ENCODE data around the gene EIF2B4.
"Not testable (repeated sequence)": the region's sequence is repeated elsewhere in the genome, so short reads cannot be mapped to it uniquely, and the experiment has no call there.

Gene EIF2B4

DNA sequence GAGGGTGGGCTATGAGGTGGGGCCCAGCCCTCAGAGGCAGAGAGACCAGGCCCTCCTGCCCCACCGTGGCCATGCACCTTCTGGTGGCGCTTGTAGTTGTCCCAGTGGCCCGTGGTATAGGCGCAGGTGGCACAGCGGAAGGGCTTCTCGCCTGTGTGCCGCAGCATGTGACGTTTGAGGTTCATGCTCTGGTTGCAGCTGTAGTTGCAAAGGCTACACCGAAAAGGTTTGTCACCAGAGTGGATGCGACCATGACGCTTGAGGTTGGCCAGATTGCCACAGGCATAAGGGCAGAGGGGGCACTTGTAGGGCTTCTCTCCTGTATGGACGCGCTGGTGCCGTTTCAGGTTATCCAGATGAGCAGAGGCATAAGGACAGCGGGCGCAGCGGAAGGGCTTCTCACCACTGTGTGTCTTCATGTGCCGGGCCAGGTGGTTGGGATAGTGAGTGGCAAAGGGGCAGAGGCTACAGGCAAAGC, 7.5 kb upstream of the EIF2B4 start:
- no peak for DNase-seq

DNA sequence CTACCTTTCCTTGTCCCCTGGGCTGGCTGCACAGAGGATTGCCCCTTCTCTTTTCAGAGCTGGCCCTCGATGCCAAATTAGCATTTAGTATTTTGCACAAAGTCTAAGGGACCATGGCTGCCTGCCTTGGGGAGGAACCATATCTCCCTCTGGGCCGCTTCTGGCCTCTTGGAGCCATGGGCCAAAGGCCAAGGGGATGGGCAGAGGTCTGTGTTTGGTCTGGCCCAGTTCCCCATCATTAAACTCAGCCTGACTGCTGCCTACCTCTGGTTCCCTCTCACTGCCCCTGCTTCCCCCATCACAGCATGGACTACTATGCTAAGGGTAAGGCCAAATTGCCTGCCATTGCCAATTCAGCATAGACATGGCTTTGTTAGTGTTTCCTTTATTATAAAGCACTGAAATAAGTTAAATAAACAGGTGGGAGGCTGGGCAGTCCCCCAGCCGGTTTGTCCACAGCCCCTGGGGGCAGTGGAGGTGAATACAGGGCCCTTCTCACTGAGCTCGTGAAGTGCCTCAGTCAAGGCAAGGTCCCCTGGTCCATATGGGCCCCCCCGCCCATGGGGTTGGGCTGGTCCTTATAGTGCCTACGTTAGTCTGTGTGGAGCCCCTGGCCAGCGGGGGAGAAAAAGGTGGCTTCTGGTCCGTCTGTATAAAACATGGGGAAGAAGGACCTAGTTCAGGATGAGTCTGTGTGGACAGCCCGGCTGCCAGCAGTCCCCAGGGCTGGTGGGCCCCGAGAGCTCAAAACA, 6.9 kb upstream of the EIF2B4 start:
- no peak for DNase-seq

DNA sequence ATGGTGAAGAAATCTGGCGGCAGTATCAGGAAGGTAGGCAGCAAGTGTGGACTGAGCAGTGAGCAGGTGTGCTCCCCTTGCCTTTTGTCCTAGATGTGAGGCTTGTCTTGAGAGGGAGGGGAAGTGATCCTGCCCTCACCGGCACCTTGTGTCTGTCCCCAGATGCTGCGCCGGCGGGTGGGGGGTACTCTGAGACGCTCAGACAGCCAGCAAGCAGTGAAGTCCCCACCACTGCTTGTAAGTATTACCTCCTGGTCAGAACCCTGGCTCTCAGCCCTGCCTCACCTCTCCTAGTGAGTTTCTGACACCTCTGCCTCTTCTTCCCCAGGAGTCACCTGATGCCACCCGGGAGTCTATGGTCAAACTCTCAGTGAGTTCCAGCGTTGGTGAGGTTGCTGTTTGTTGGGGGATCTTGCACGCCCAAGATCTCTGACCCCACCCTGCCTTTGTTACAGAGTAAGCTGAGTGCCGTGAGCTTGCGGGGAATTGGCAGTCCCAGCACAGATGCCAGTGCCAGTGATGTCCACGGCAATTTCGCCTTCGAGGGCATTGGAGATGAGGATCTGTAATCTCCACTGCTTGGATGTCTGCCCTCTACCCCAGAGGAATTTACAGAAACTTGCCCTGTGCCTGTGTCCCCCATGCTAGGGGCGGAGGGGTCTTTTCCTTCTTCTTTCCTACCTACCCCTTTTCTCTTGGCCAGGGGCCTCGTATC, 6.2 kb upstream of the EIF2B4 start:
- DNase-seq = no peak

DNA sequence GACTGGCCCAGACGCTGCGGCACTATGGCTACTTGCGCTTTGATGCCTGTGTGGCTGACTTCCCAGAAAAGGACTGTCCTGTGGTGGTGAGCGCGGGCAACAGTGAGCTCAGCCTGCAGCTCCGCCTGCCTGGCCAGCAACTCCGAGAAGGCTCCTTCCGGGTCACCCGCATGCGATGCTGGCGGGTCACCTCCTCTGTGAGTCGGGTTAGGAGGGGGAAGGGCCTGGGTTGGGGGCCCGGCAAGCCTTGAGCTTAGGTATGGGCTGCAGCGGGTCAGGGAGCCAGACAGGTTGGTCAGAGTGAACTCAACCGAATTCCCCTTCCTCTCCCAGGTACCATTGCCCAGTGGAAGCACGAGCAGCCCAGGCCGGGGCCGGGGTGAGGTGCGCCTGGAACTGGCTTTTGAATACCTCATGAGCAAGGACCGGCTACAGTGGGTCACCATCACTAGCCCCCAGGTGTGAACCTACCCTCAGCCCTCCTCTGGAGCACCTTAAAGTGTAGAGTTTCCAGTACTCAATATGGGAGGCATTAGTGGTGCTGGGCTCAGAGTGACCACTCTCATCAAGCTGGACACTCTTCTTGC, 5.5 kb upstream of the EIF2B4 start:
- no peak for DNase-seq

DNA sequence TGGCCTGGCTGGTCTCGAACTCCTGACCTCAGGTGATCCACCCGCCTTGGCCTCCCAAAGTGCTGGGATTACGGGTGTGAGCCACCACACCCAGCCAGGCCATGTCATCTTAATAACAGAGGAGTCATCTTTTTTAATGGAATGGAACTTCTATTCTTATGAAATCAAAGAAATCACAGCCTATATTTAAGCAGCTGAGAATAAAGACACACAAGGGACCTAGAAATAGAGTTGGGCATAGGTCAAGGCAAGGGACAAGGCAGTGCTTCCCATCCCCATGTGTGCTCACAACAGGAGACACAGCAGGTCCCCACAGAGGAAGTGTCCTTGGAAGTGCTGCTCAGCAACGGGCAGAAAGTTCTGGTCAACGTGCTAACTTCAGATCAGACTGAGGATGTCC, 3.4 kb upstream of the EIF2B4 start:
- no peak for DNase-seq

DNA sequence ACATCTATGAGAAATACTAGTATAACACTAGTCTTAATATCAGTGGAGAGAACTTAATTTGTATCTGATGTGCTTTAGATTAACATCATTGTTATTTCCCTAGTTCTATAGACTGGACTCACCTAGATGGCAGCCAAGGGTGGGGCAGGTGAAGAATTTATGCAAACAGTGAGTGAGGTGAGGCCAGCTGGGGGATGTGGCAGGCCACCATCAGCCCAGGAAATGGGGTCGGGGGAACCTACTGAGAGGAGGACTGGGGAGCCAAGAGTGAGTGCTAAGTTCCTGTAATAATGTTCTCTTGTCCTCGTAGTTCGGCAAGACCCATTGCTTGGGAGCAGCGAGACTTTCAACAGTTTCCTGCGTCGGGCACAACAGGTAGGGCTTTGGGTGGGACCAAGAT, 2.8 kb upstream of the EIF2B4 start:
- DNase-seq = no peak

DNA sequence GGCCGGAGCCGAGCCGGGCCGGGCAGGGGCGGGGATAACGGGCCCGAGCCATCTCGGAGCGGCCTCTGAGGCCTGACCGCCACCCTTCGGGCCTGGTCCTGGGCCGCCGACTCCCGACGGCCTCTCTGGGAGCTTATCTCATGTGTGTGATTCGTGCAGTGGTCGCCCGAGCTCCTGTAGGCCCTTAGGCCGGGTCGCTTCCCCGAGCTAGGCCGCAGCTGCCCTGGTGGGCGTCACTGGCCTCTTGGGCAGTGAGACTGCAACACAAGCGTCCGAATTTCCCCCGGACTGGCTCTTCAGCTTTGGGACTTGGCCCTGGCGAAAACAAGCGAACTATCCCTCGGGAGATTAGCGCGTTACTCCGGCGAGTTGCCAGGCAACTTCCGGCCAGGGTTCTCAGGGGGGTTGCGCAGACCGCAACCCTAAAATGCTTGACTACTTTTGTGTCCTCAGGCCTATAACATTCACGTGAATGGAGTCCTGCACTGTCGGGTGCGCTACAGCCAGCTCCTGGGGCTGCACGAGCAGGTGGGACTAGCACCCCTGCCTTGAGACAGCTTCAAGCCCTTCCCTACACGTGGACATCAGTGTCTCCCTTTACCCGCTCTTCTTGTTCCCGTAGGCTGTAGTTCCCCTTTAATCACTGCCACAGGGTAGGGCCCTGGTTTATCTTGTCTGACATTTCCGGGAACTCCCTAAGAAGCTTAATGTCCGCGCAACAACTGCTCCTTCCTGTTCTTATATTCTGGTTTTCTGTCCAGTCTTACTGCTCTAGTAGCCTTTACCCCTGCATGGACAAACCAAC, 880 bp upstream of the EIF2B4 start:
- peak; percentile 52 for DNase-seq

DNA sequence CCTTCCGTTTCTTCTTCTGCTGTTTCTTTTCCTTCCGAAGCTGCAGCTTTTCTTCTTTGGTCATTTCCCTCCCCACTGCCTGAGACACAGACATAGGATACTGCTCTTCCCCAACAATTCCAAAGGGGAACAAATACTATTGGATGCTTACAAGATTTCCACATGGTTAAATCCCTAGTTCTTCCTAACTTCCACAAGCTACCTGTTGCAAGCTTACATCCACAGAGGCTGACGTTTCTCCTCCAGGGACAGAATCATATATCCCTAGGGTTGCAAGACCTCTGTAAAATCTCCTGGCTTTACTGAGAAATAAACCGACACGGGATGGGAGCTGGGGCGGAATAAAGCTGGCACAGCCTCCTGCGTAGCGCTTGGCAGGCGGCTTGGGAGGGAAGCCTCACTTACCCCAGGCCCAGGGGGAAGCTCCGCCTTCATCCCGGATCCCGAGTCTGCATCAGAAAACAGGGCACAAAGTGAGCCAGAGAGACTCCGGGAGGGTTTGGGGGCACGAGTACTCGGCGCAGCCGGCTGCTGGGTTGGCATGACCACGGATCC, 590 bp downstream of the EIF2B4 start:
- no peak for DNase-seq

DNA sequence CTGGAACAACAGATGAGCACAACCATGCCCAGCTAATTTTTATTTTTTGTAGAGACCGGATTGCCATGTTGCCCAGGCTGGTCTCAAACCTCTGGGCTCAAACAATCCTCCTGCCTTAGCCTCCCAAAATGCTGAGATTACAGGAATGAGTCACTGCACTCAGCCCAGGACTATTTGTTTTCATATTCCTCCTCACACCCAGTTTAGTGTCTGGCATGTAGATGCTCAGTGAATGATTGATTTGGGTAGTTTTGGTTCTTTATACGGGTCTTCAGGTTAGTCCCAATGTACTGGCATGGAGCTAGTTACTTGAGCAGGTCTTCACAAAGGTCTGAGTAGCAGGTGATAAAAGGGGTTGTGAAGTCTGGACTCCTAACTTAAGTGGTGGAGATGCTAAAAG, 6.2 kb downstream of the EIF2B4 start:
- no peak for DNase-seq

DNA sequence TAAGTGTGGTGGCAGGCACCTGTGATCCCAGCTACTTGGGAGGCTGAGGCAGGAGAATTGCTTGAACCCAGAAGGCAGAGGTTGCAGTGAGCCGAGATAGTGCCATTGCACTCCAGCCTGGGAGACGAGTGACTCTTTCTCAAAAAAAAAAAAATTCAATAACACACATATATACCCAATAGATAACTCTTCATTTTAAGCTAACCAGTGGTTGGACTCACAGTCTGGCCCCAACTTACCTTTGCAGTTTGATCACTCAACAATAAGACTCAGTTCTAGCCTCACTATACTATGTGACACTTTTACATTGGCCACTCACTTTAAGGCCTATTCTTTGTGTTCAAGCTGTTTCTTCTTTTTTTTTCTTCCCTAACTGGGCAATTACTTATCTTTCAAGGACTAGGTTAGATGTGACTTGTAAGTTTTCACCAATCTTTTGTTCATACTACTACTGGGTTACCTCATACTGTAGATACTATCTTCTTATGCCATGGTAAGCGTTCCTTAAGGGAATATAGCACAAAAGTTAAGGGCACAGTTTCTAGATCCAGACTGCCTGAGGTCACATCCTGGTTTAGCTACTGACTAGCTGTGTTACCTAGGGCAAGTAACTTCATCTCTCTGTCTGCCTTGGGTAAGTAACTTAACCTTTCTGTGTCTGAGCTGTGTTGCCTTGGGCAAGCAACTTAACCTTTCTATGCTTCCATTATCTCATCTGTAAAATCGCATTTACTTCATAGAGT, 7.3 kb downstream of the EIF2B4 start:
- no peak for DNase-seq

DNA sequence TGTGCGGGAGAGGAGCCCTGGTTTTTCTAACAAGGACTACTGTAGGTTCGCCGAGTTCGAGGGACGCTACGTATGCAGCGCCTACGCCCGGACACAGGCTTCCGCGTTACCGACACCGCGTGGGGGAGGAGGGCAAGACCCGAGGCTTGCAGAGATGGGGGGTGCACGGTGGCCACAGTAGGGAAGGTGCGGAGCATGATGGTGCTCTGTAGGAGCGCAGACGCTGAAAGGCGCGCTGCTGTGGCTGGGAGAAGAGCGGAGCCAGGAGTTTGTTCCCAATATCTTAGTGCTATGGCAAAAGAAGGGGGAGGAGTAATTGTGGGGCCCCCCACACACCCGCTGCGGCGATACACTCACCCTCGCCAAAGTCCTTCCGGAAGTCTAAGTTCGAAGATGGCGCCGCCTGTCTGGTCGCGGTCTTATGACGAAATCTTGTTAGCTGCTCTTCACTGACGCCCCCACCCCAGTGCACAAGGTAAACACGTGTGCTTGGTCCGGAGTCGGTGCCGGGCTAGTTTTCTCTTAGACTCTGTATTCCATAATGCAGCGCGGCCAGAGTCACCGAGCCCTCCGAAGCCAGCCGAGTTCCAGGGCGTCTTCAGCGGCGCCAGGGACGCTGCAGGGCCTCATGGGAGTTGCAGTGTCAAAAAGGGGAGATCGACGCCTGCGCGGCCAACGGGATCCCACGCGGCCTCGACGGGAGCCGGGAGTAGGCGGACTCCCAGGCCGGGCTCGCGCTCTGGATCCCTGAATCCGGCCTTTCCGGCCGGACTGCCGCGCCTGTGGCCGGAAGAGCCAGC, 13.6 kb downstream of the EIF2B4 start, which contains the start of gene GTF3C2:
Gene GTF3C2, minus strand, starts transcription at position 383 of the 800 bp plus-strand sequence. CDS start 13,210 bp downstream, outside the sequence.
- peak; percentile 94 for DNase-seq

DNA sequence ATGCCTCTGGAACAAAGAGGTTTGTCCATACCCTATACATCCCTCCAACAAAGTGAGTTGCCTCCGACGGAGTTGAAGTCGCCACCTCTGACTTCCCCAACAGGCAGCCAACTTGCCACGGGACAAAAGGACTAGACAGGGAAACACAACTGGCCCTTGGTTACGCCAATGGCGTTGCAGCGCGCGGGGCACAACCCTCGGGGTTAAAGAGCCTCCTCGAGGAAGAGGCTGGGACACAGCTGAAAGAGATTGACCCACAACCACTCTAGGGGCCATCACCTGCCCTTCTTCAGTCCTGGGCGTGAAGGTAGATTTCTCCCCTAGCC, 14.1 kb downstream of the EIF2B4 start:
- DNase-seq = no peak

DNA sequence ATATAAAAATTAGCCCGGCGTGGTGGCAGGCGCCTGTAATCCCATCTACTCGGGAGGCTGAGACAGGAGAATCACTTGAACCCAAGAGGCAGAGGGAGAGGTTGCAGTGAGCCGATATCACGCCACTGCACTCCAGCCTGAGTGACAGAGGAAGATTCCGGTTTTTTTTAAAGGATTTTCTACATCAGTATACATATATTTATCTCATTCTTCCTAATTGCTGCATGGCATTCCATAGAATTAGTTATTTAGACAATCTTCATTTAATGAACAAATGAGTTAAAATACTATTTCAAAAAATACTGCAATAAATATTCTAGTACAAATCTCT, 15.6 kb downstream of the EIF2B4 start:
- DNase-seq = no peak

DNA sequence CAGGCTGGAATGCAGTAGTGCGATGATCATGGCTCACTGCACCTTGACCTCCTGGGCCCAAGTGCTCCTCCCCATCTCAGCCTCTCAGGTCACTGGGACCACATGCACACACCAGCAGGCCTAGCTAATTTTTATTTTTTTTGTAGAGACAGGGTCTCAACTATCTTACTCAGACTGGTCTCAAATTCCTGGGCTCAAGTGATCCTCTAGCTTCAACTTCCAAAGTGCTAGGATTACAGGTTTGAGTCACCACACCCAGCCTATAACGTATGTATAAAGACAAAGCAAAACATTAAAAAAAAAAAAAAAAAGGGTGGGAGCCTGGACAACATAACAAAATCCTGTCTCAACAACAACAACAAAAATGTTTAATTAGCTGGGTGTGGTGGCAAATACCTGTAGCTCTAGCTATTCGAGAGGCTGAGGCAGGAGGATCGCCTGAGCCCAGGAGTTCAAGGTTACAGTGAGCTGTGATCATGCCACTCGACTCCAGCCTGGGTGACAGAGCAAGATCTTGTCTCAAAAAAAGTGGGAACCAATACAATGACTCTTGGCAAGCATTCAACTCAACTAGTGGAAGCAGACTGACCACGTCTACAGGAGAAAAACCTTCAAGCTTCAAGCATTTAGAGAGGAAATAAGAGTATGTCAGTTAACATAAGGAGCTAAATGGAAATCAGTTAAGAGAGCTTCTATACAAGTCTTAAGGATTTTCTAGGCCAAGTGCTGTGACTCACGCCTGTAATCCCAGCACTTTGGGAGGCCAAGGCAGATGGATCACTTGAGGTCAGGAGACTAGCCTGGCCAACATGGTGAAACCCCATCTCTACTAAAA, 16.2 kb downstream of the EIF2B4 start:
- DNase-seq = no peak

DNA sequence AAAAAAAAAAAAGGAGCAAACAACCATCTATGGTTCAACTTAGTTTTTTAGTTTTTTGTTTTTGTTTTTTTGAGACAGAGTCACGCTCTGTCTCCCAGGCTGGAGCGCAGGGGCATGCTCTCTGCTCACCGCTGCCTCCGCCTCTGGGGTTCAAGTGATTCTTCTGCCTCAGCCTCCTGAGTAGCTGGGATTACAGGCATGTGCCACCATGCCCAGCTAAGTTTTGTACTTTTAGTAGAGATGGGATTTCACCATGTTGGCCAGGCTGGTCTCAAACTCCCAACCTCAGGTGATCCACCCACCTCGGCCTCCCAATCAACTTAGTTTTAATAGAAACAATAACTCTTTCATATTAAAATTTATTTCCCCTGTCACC, 16.8 kb downstream of the EIF2B4 start:
- DNase-seq = not testable (repeated sequence)

DNA sequence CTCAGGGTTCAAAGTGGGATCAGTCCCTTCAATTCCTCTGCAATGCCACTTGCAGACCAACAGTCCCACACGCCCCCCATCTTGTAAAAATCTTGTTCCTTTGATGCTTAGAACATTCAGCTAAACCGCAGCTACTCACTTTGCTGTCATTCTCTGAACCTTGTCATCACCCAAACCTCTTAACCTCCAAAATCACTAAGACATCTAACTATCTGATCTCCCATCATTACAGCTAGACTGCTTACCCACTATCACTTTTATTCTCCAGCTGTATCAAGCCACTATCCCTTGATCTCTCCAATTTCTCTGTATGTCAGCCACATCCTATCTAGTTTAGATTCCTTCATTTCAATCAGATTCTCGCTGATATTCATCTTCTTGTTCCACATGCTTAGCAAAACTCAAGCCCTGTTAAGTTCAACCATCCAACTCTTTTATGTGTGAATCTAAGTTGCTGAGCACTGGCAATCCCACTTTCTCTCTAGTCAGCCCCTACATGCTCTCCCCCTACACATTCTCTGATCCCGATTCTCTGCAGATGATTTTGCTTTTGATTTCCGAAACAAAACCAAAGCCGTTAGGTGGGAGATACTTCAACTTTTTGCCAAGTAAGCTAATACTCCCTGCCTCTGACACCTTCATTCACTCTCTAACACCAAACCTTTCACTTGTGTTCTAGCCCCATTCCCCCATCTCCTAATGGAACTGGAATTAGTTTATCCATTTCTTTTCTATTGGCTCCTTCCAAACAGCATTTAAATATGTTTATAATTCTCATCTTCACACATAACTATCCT, 18.1 kb downstream of the EIF2B4 start:
- DNase-seq = peak; percentile 19

DNA sequence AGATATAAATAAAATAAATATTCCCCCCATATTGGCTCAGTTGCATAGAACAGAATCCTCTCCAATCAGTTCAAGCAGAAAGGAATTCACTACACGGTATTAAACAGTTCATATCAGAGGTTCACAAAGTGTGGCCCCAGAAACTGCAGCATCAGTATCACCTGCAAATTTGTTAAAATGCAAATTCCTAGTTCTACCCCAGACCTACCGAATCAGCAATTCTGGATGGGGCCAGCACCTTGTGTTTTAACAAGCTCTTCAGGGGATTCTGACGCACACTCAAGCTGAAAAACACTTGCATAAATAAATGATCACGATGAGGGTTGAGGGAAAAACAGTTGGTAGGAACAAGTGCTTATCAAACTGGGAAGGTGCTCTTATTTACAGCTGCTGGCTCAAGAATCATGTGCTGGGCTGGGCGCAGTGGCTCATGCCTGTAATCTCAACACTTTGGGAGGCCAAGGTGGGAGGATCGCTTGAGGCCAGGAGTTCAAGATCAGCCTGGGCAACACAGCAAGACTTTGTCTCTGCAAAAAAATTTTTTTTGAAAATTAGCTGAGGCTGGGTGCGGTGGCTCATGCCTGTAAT, 19.9 kb downstream of the EIF2B4 start:
- no peak for DNase-seq

DNA sequence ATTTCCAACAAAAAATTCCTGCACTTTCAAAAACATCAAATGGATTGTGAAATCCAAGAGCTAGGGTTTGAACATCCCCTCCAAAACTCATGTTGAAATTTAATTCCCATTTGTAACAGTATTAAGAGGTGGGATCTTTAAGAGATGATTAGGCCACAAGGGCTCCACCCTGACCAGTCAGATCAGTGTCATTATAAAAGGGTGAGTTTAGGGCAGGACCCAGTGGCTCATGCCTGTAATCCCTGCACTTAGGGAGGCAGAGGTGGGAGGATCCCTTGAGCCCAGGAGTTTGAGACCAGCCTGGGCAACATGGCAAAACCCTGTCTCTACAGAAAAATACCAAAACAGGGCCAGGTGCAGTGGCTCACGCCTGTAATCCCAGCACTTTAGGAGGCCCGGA, 22.5 kb downstream of the EIF2B4 start:
- no peak for DNase-seq

DNA sequence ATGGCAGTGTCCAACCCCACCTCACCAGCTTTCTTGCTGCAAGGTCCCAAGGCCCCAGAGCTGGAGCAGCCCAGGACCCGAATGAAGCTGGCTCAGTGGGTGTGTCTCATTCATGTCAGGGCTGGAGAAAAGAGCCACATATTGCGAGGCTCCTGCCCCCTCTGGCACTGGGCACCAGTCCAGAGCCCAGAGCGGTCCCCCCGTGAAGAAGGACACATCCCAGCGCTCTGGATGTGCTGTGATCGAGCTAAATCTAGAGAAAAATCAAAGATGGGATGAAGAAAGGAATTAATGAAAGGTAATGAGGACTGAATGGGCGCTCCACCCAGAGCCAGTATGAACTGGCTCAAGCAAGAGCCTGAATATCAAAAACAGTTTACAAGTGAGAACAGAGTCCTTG, 34.0 kb downstream of the EIF2B4 start:
- DNase-seq = no peak
